Measurements from ENCODE around the gene NOSTRIN. TPM values are rescaled to one million over a fixed set of nuclear protein-coding genes. Genes with fewer than 3 reads are reported as not detected.

Gene NOSTRIN
- total RNA-seq, 4 donors from 2014 or later, result 5.0 to 16.1 (median 6.4) TPM

- TF ChIP-seq CTCF (IDR thresholded peaks at IDR 0.05 in 4 of 5, conservative IDR thresholded peaks at IDR 0.05 in 1 of 5) (no peak), POLR2A (IDR thresholded peaks at IDR 0.05) (no peak)
- H3K4me3 ChIP-seq, result no peak overlapping the region
- in situ Hi-C loops (cut with MboI; ENCODE audit: low sequenced_read_pairs in 4 of 4), result no loop called here
- peaks cover 3 to 8% of the 10 kb centered on the region in 2 donors for H3K4me1 ChIP-seq
- H3K9me3 ChIP-seq, result no peaks in the 10 kb centered on the region
- no peaks in the 10 kb centered on the region for H3K27me3 ChIP-seq
- intact Hi-C loops (cut with DNase I; ENCODE audit: low total_unique reads), result no loop called here
- ATAC-seq (no peak), DNase-seq (no peak)
- H3K36me3 ChIP-seq, result no peaks in the 10 kb centered on the region
- H3K27ac ChIP-seq, result no peak overlapping the region
Observed at GRCh38 chr2:168798076-168798887, 4.2 kb upstream of the NOSTRIN start.

GRCh38 chr2:168798888-168799410 lies 3.5 kb upstream of the NOSTRIN start:
- intact Hi-C loops (cut with DNase I; ENCODE audit: low total_unique reads) (no loop called here), in situ Hi-C loops (cut with MboI; ENCODE audit: low sequenced_read_pairs in 4 of 4) (no loop called here)
- TF ChIP-seq CTCF (IDR thresholded peaks at IDR 0.05 in 4 of 5, conservative IDR thresholded peaks at IDR 0.05 in 1 of 5) (no peak), POLR2A (IDR thresholded peaks at IDR 0.05) (no peak)

GRCh38 chr2:168801471-168801870 lies 966 bp upstream of the NOSTRIN start:
- DNase-seq (no peak), ATAC-seq (no peak)
- in situ Hi-C loops (cut with MboI; ENCODE audit: low sequenced_read_pairs in 4 of 4), result no loop called here
- no peaks in the 10 kb centered on the region for H3K27me3 ChIP-seq
- no peak overlapping the region for H3K4me3 ChIP-seq
- no peaks in the 10 kb centered on the region for H3K36me3 ChIP-seq
- H3K9me3 ChIP-seq, result no peaks in the 10 kb centered on the region
- H3K27ac ChIP-seq, result peak overlapping the region; percentile 49 to 67 (median 60)
- intact Hi-C loops (cut with DNase I; ENCODE audit: low total_unique reads), result no loop called here
- peaks cover 3 to 8% of the 10 kb centered on the region in 2 donors for H3K4me1 ChIP-seq
- TF ChIP-seq POLR2A (IDR thresholded peaks at IDR 0.05) (no peak), CTCF (IDR thresholded peaks at IDR 0.05 in 4 of 5, conservative IDR thresholded peaks at IDR 0.05 in 1 of 5) (no peak)

More at GRCh38 chr2:168798888-168799410, 3.5 kb upstream of the NOSTRIN start:
- no peak for DNase-seq
- no peaks in the 10 kb centered on the region for H3K36me3 ChIP-seq
- peaks cover 3 to 8% of the 10 kb centered on the region in 2 donors for H3K4me1 ChIP-seq
- H3K27me3 ChIP-seq, result no peaks in the 10 kb centered on the region
- H3K9me3 ChIP-seq, result no peaks in the 10 kb centered on the region
- H3K4me3 ChIP-seq, result no peak overlapping the region
- no peak for ATAC-seq
- no peak overlapping the region for H3K27ac ChIP-seq

- peaks cover 3 to 7% of the 10 kb centered on the region in 2 donors for H3K4me1 ChIP-seq
- no peaks in the 10 kb centered on the region for H3K36me3 ChIP-seq
- ATAC-seq, result no peak
- H3K27ac ChIP-seq, result peak overlapping the region; percentile 49 to 67 (median 60)
- TF ChIP-seq CTCF (IDR thresholded peaks at IDR 0.05 in 4 of 5, conservative IDR thresholded peaks at IDR 0.05 in 1 of 5), result no peak
- TF ChIP-seq POLR2A (IDR thresholded peaks at IDR 0.05), result no peak
- H3K4me3 ChIP-seq, result peak overlapping the region; percentile 8 to 48 (median 22)
- intact Hi-C loops (cut with DNase I; ENCODE audit: low total_unique reads), result no loop called here
- in situ Hi-C loops (cut with MboI; ENCODE audit: low sequenced_read_pairs in 4 of 4), result no loop called here
- DNase-seq, result no peak
- no peaks in the 10 kb centered on the region for H3K9me3 ChIP-seq
- no peaks in the 10 kb centered on the region for H3K27me3 ChIP-seq
Observed at GRCh38 chr2:168802859-168803725, 655 bp downstream of the NOSTRIN start.

Measured in gastrocnemius medialis (tissue), 4 donors.